ENCODE measurements around the gene NFX1. TPM values are rescaled to one million over a fixed set of nuclear protein-coding genes. Genes with fewer than 3 reads are reported as not detected.
"Not testable (repeated sequence)": the region's sequence is repeated elsewhere in the genome, so short reads cannot be mapped to it uniquely, and the experiment has no call there.

The NFX1 gene
- total RNA-seq, 1 donor from 2014 or later: 37.2 TPM

DNA sequence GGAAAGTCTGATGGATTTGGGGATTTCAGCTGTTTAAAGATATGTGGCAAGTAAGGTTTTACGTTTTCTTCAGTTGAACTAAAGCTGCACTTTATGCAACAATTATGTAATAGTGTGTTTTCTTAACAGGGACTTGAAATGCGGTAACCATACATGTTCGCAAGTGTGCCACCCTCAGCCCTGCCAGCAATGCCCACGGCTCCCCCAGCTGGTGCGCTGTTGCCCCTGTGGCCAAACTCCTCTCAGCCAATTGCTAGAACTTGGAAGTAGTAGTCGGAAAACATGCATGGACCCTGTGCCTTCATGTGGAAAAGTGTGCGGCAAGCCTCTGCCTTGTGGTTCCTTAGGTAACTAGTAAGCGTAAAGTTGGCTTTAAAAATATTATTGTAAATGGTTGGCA, 28.5 kb downstream of the NFX1 start:
- intact Hi-C loops (cut with micrococcal nuclease): no loop called here
- H3K36me3 Mint-ChIP-seq (ENCODE audit: low read depth): peaks cover 70% of the 10 kb centered on the region
- no peak overlapping the region for H3K4me3 Mint-ChIP-seq (ENCODE audit: low read depth)

DNA sequence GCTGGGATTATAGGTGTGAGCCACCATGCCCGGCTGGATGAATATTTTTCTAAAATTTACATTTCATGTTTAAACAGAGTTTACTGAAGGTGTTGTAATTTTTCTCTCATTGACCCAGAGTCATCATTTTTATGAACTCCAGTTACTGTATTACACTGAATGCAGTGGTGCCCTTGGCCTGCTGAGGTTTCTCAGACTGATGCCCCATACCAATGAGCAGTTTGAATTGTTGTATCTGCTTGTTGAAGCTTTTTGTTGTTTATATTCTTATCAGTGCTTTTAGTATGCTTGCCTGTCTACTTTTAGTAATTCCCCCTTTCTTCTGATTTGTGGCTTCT, 29.9 kb downstream of the NFX1 start:
- no peak for DNase-seq (ENCODE audit: low spot score)
- Mint-ChIP-seq H3K9me3 (no peaks in the 10 kb centered on the region), H3K4me1 (ENCODE audit: low read depth) (peaks cover 13% of the 10 kb centered on the region), H3K36me3 (ENCODE audit: low read depth) (peaks cover 78% of the 10 kb centered on the region), H3K27me3 (ENCODE audit: low read depth) (no peaks in the 10 kb centered on the region), H3K27ac (peak overlapping the region; percentile 69), H3K4me3 (ENCODE audit: low read depth) (no peak overlapping the region)
- intact Hi-C loops (cut with micrococcal nuclease): loop anchor here (1.0 to 2.0 kb wide), 4 partner anchors 8 to 29 kb away; partner anchors contain the start of gene NFX1

More for the DNA sequence above, 28.5 kb downstream of the NFX1 start:
- Mint-ChIP-seq H3K9me3 (no peaks in the 10 kb centered on the region), H3K27me3 (ENCODE audit: low read depth) (no peaks in the 10 kb centered on the region), H3K27ac (no peak overlapping the region), H3K4me1 (ENCODE audit: low read depth) (peaks cover 13% of the 10 kb centered on the region)
- DNase-seq (ENCODE audit: low spot score): no peak

DNA sequence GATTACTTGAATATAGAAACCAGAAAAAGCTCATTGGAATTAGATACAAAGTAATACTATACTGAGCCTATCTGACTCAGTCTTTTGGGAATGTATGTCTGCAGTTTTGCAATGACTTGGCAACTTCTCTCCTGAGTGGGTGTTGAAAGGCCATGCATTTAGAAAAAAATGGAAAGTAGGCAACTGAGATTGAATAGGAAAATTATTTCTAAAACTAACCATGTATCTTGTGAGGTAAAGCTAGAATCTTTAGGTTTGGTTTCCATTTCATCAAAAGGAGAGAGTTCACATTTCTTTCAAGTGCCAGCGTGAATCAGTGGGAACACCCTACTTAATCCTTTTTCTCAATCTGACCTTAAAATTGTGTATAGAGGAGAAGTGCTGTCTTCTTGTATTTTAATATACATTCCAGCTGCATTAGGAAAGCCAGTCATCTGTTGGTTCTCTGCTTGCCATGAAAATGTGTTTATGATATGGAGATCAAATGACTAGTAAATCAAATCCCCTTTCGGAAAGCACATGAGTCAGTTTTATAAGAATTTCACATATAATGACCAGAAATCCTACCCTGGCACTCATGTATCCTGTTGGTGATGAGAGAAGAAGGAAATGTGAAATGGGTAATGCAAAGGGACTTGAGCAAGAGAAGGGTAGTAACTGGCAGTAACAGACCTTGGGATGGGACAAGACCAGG, 30.4 kb downstream of the NFX1 start:
- DNase-seq (ENCODE audit: low spot score): no peak
- Mint-ChIP-seq H3K9me3 (no peaks in the 10 kb centered on the region), H3K27me3 (ENCODE audit: low read depth) (no peaks in the 10 kb centered on the region), H3K27ac (peak overlapping the region; percentile 69), H3K4me3 (ENCODE audit: low read depth) (no peak overlapping the region), H3K4me1 (ENCODE audit: low read depth) (peaks cover 11% of the 10 kb centered on the region), H3K36me3 (ENCODE audit: low read depth) (peaks cover 74% of the 10 kb centered on the region)
- intact Hi-C loops (cut with micrococcal nuclease): loop anchor here (1.0 to 2.0 kb wide), 4 partner anchors 8 to 30 kb away; partner anchors contain the start of gene NFX1

GRCh38 chr9:33329117-33329563, 38.8 kb downstream of the NFX1 start:
- intact Hi-C loops (cut with micrococcal nuclease): no loop called here
- DNase-seq (ENCODE audit: low spot score): no peak
- Mint-ChIP-seq H3K4me1 (ENCODE audit: low read depth) (peaks cover 1% of the 10 kb centered on the region), H3K27me3 (ENCODE audit: low read depth) (no peaks in the 10 kb centered on the region), H3K9me3 (no peaks in the 10 kb centered on the region), H3K27ac (no peak overlapping the region), H3K4me3 (ENCODE audit: low read depth) (no peak overlapping the region), H3K36me3 (ENCODE audit: low read depth) (peaks cover 73% of the 10 kb centered on the region)

- Mint-ChIP-seq H3K4me1 (ENCODE audit: low read depth) (peaks cover 1% of the 10 kb centered on the region), H3K27ac (no peak overlapping the region), H3K27me3 (ENCODE audit: low read depth) (no peaks in the 10 kb centered on the region), H3K36me3 (ENCODE audit: low read depth) (peaks cover 72% of the 10 kb centered on the region), H3K4me3 (ENCODE audit: low read depth) (no peak overlapping the region), H3K9me3 (no peaks in the 10 kb centered on the region)
- intact Hi-C loops (cut with micrococcal nuclease): no loop called here
- no peak for DNase-seq (ENCODE audit: low spot score)
Measured at GRCh38 chr9:33329979-33330378, 39.7 kb downstream of the NFX1 start.

DNA sequence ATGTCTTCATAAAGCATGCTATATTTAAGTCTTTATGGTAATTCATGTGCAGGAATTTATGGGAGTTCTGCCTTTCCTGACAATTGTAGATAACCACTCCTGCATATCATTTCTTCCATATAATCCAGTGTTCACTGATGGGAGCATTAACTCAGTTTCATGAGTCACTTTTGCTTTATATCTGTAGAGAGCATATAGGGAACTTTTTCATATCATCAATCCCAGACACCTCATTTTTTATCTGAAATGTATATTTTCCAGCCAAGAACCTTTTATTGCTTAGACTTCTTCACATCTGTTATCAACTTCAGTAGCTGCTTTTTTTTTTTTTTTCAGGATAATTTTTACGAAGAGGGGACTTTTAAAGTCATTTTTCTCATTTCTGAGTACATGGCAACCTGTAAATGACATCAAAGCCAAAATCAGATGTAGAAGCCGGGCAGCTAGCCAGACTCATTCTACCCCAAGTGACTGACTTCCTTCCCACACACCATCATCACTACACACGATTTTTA, 41.1 kb downstream of the NFX1 start:
- no peaks in the 10 kb centered on the region for H3K27me3 Mint-ChIP-seq (ENCODE audit: low read depth)
- peaks cover 80% of the 10 kb centered on the region for H3K36me3 Mint-ChIP-seq (ENCODE audit: low read depth)
- H3K4me3 Mint-ChIP-seq (ENCODE audit: low read depth): no peak overlapping the region
- H3K27ac Mint-ChIP-seq: no peak overlapping the region
- intact Hi-C loops (cut with micrococcal nuclease): no loop called here
- peaks cover 1% of the 10 kb centered on the region for H3K4me1 Mint-ChIP-seq (ENCODE audit: low read depth)
- H3K9me3 Mint-ChIP-seq: no peaks in the 10 kb centered on the region
- DNase-seq (ENCODE audit: low spot score): no peak

GRCh38 chr9:33332011-33332410, 41.7 kb downstream of the NFX1 start:
- Mint-ChIP-seq H3K27me3 (ENCODE audit: low read depth) (no peaks in the 10 kb centered on the region), H3K4me1 (ENCODE audit: low read depth) (peaks cover 1% of the 10 kb centered on the region), H3K9me3 (no peaks in the 10 kb centered on the region), H3K4me3 (ENCODE audit: low read depth) (no peak overlapping the region), H3K36me3 (ENCODE audit: low read depth) (peaks cover 80% of the 10 kb centered on the region), H3K27ac (no peak overlapping the region)
- no peak for DNase-seq (ENCODE audit: low spot score)
- intact Hi-C loops (cut with micrococcal nuclease): no loop called here

DNA sequence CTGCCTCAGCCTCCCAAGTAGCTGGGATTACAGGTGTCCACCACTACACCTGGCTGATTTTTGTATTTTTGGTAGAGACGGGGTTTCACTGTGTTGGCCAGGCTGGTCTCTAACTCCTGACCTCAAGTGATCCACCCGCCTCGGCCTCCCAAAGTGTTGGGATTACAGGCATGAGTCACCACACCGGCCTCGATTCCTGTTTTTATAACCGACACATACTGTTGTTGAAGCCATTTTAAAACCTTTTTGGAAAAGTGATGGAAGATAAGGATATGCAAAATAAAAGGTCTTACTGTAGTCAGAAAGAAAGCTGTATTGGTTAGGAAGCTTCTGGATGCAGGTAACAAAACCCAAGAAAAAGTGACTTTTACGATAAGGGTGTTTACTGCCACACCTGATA, 42.6 kb downstream of the NFX1 start:
- intact Hi-C loops (cut with micrococcal nuclease): not testable (repeated sequence)

DNA sequence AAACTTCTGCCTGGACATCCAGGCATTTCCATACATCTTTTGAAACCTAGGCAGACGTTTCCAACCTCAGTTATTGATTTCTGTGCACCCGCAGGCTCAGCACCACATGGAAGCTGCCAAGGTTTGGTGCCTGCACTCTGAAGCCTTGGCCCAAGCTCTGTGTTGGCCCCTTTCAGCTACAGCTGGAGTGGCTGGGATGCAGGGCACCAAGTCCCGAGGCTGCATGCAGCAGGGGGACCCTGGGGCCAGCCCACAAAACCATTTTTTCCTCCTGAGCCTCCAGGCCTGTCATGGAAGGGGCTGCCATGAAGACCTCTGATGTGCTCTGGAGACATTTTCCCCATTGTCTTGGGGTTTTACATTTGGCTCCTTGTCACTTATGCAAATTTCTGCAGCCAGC, 49.9 kb downstream of the NFX1 start:
- Mint-ChIP-seq H3K36me3 (ENCODE audit: low read depth) (peaks cover 89% of the 10 kb centered on the region), H3K4me3 (ENCODE audit: low read depth) (no peak overlapping the region), H3K4me1 (ENCODE audit: low read depth) (peaks cover 7% of the 10 kb centered on the region), H3K27me3 (ENCODE audit: low read depth) (no peaks in the 10 kb centered on the region), H3K27ac (no peak overlapping the region), H3K9me3 (peaks cover 25% of the 10 kb centered on the region)
- no peak for DNase-seq (ENCODE audit: low spot score)
- intact Hi-C loops (cut with micrococcal nuclease): loop anchor here (5.0 kb wide), 1 partner anchor 33 kb away; no protein-coding TSS in a partner anchor

More for the DNA sequence above, 42.6 kb downstream of the NFX1 start:
- H3K9me3 Mint-ChIP-seq; H3K27me3 Mint-ChIP-seq (ENCODE audit: low read depth); H3K4me1 Mint-ChIP-seq (ENCODE audit: low read depth); DNase-seq (ENCODE audit: low spot score); H3K4me3 Mint-ChIP-seq (ENCODE audit: low read depth): not testable (repeated sequence)
- peak overlapping the region; percentile 49 for H3K27ac Mint-ChIP-seq
- H3K36me3 Mint-ChIP-seq (ENCODE audit: low read depth): peaks cover 83% of the 10 kb centered on the region

GRCh38 chr9:33341182-33341581, 50.9 kb downstream of the NFX1 start:
- intact Hi-C loops (cut with micrococcal nuclease): loop anchor here (5.0 kb wide), 1 partner anchor 34 kb away; no protein-coding TSS in a partner anchor
- H3K27me3 Mint-ChIP-seq (ENCODE audit: low read depth): no peaks in the 10 kb centered on the region

GRCh38 chr9:33344145-33344544, 53.8 kb downstream of the NFX1 start:
- Mint-ChIP-seq H3K27me3 (ENCODE audit: low read depth) (no peaks in the 10 kb centered on the region), H3K27ac (peak overlapping the region; percentile 22), H3K36me3 (ENCODE audit: low read depth) (peaks cover 93% of the 10 kb centered on the region), H3K9me3 (peaks cover 18% of the 10 kb centered on the region), H3K4me1 (ENCODE audit: low read depth) (peaks cover 6% of the 10 kb centered on the region), H3K4me3 (ENCODE audit: low read depth) (no peak overlapping the region)
- no peak for DNase-seq (ENCODE audit: low spot score)
- intact Hi-C loops (cut with micrococcal nuclease): loop anchor here (5.0 kb wide), 1 partner anchor 37 kb away; no protein-coding TSS in a partner anchor

More at GRCh38 chr9:33341182-33341581, 50.9 kb downstream of the NFX1 start:
- no peak overlapping the region for H3K4me3 Mint-ChIP-seq (ENCODE audit: low read depth)
- H3K9me3 Mint-ChIP-seq: peaks cover 25% of the 10 kb centered on the region
- DNase-seq (ENCODE audit: low spot score): no peak
- H3K27ac Mint-ChIP-seq: no peak overlapping the region
- H3K4me1 Mint-ChIP-seq (ENCODE audit: low read depth): peaks cover 7% of the 10 kb centered on the region
- peaks cover 89% of the 10 kb centered on the region for H3K36me3 Mint-ChIP-seq (ENCODE audit: low read depth)

GRCh38 chr9:33346564-33346963, 56.2 kb downstream of the NFX1 start:
- Mint-ChIP-seq H3K27me3 (ENCODE audit: low read depth) (no peaks in the 10 kb centered on the region), H3K4me3 (ENCODE audit: low read depth) (no peak overlapping the region), H3K9me3 (no peaks in the 10 kb centered on the region), H3K4me1 (ENCODE audit: low read depth) (peaks cover 7% of the 10 kb centered on the region), H3K27ac (peak overlapping the region; percentile 6), H3K36me3 (ENCODE audit: low read depth) (peaks cover 80% of the 10 kb centered on the region)
- intact Hi-C loops (cut with micrococcal nuclease): no loop called here
- no peak for DNase-seq (ENCODE audit: low spot score)

- Mint-ChIP-seq H3K27ac (peak overlapping the region; percentile 11), H3K27me3 (ENCODE audit: low read depth) (no peaks in the 10 kb centered on the region), H3K4me3 (ENCODE audit: low read depth) (no peak overlapping the region), H3K9me3 (no peaks in the 10 kb centered on the region), H3K36me3 (ENCODE audit: low read depth) (peaks cover 66% of the 10 kb centered on the region), H3K4me1 (ENCODE audit: low read depth) (peaks cover 1% of the 10 kb centered on the region)
- intact Hi-C loops (cut with micrococcal nuclease): no loop called here
- no peak for DNase-seq (ENCODE audit: low spot score)
Measured at GRCh38 chr9:33348998-33349397, 58.7 kb downstream of the NFX1 start.

Data from activated T-helper 2 cell treated with anti-CD3 and anti-CD28 coated beads, Interferon-gamma antibody, Interleukin-2, Interleukin-4, amounts not matched to agents 10 μg/mL and 5 μg/mL and 100 μg/mL, durations not matched to agents 14 hours and 24 hours and 36 hours (primary cell).